H9 (cell line): ENCODE measurements around the gene CNOT9. TPM values are rescaled to one million over a fixed set of nuclear protein-coding genes. Genes with fewer than 3 reads are reported as not detected.

Experiments used
- DNase-seq: peaks from one replicate; pipeline ENCODE4 v3.0.0-alpha.2; 2017
- H2AFZ ChIP-seq: one replicate; pipeline ENCODE4 v1.6.1; 2013; ENCODE audit warnings: mild to moderate bottlenecking, low read length, control low read depth, moderate library complexity
- H2AK5ac ChIP-seq: 2 replicates; pipeline ENCODE4 v1.6.1; 2013; ENCODE audit warnings: low read length, control low read depth, mixed read lengths; ENCODE audit not compliant: insufficient read length
- H2BK120ac ChIP-seq: one replicate; pipeline ENCODE4 v1.6.1; 2013; ENCODE audit warnings: low read depth, mild to moderate bottlenecking, low read length, control low read depth, inconsistent platforms; ENCODE audit not compliant: poor library complexity, severe bottlenecking
- H2BK12ac ChIP-seq: 2 replicates; pipeline ENCODE4 v1.6.1; 2013; ENCODE audit warnings: low read length, control low read depth, mixed read lengths, low read depth; ENCODE audit not compliant: insufficient read length
- H2BK15ac ChIP-seq: 2 replicates; pipeline ENCODE4 v1.6.1; 2013; ENCODE audit warnings: low read depth, low read length, control low read depth
- H2BK20ac ChIP-seq: one replicate; pipeline ENCODE4 v1.6.1; 2013; ENCODE audit warnings: low read depth, mild to moderate bottlenecking, low read length, control low read depth, inconsistent platforms; ENCODE audit not compliant: poor library complexity, severe bottlenecking
- H2BK5ac ChIP-seq: 2 replicates; pipeline ENCODE4 v1.6.1; 2013; ENCODE audit warnings: low read length, control low read depth, mixed read lengths; ENCODE audit not compliant: insufficient read length
- H3K14ac ChIP-seq: 2 replicates; pipeline ENCODE4 v1.6.1; 2013; ENCODE audit warnings: low read length, control low read depth; ENCODE audit not compliant: insufficient read depth
- H3K18ac ChIP-seq: 2 replicates; pipeline ENCODE4 v1.6.1; 2013; ENCODE audit warnings: low read depth, mild to moderate bottlenecking, mixed read lengths, low read length, control low read depth; ENCODE audit not compliant: insufficient read length
- H3K23ac ChIP-seq: 2 replicates; pipeline ENCODE4 v1.6.1; 2013; ENCODE audit warnings: low read length, control low read depth, mixed read lengths, low read depth; ENCODE audit not compliant: insufficient read length
- H3K23me2 ChIP-seq: 2 replicates; pipeline ENCODE4 v1.6.1; 2013; ENCODE audit warnings: low read depth, mild to moderate bottlenecking, mixed read lengths, low read length, control low read depth; ENCODE audit not compliant: insufficient read length, poor library complexity, severe bottlenecking
- H3K27ac ChIP-seq: 2 replicates; pipeline ENCODE4 v1.5.1; 2013; ENCODE audit warnings: low read length, control low read depth, mixed read lengths, low read depth; ENCODE audit not compliant: insufficient read length
- H3K27me3 ChIP-seq: 2 replicates; pipeline ENCODE4 v1.6.1; 2013; ENCODE audit warnings: low read length, control low read depth, inconsistent platforms; ENCODE audit not compliant: insufficient read depth
- H3K4ac ChIP-seq: 2 replicates; pipeline ENCODE4 v1.6.1; 2013; ENCODE audit warnings: low read depth, mild to moderate bottlenecking, control low read depth, inconsistent platforms, low read length, moderate library complexity
- H3K4me1 ChIP-seq: 2 replicates; pipeline ENCODE4 v1.6.1; 2013; ENCODE audit warnings: low read length, control low read depth, inconsistent platforms; ENCODE audit not compliant: insufficient read depth
- H3K4me2 ChIP-seq: 2 replicates; pipeline ENCODE4 v1.6.1; 2013; ENCODE audit warnings: low read length, control low read depth, mixed read lengths; ENCODE audit not compliant: insufficient read length, insufficient read depth
- H3K56ac ChIP-seq: 2 replicates; pipeline ENCODE4 v1.6.1; 2013; ENCODE audit warnings: low read depth, mild to moderate bottlenecking, mixed read lengths, low read length, control low read depth; ENCODE audit not compliant: insufficient read length
- H3K79me1 ChIP-seq: 2 replicates; pipeline ENCODE4 v1.6.1; 2013; ENCODE audit warnings: low read depth, mild to moderate bottlenecking, moderate library complexity, low read length, control low read depth, inconsistent platforms; ENCODE audit not compliant: insufficient read depth, poor library complexity, severe bottlenecking
- H3K79me2 ChIP-seq: 2 replicates; pipeline ENCODE4 v1.6.1; 2013; ENCODE audit warnings: low read length, control low read depth, inconsistent platforms; ENCODE audit not compliant: insufficient read depth
- H3K9ac ChIP-seq: 2 replicates; pipeline ENCODE4 v1.6.1; 2013; ENCODE audit warnings: low read length, control low read depth, mixed read lengths; ENCODE audit not compliant: insufficient read length; ENCODE audit errors: extremely low read depth
- H3K9me3 ChIP-seq: one replicate; pipeline ENCODE4 v1.6.1; 2013; ENCODE audit warnings: low read depth, low read length, inconsistent platforms; ENCODE audit not compliant: control insufficient read depth
- H3T11ph ChIP-seq: one replicate; pipeline ENCODE4 v1.6.1; 2013; ENCODE audit warnings: mild to moderate bottlenecking, low read length, control low read depth, inconsistent platforms
- H4K20me1 ChIP-seq: one replicate; pipeline ENCODE4 v1.6.1; 2013; ENCODE audit not compliant: control insufficient read depth, insufficient read length, insufficient read depth
- H4K5ac ChIP-seq: 2 replicates; pipeline ENCODE4 v1.6.1; 2013; ENCODE audit warnings: low read depth, mild to moderate bottlenecking, mixed read lengths, low read length, control low read depth; ENCODE audit not compliant: insufficient read length
- H4K8ac ChIP-seq: replicated peaks from 2 replicates; pipeline ENCODE4 v1.6.1; 2013; ENCODE audit warnings: low read length, control low read depth, mixed read lengths, low read depth; ENCODE audit not compliant: insufficient read length
- H4K91ac ChIP-seq: 2 replicates; pipeline ENCODE4 v1.6.1; 2013; ENCODE audit warnings: low read depth, mild to moderate bottlenecking, moderate library complexity, mixed read lengths, low read length, control low read depth; ENCODE audit not compliant: insufficient read length
- H3K27ac Mint-ChIP-seq, 3 experiments: 2 replicates in 2 of 3; 3 replicates in 1 of 3; pipeline ENCODE4 v1.8.0; 2020 to 2021; ENCODE audit warnings: mixed read lengths in 3 of 3, mild to moderate bottlenecking in 1 of 3, moderate library complexity in 1 of 3
- H3K27me3 Mint-ChIP-seq: 2 replicates; pipeline ENCODE4 v1.8.0; 2021; ENCODE audit warnings: low read depth, mild to moderate bottlenecking, moderate library complexity, mixed read lengths
- H3K36me3 Mint-ChIP-seq, 3 experiments: 2 replicates in 2 of 3; 3 replicates in 1 of 3; pipeline ENCODE4 v1.8.0; 2020 to 2021; ENCODE audit warnings: low read depth in 3 of 3, mixed read lengths in 3 of 3; ENCODE audit not compliant: insufficient read depth in 1 of 3
- H3K4me1 Mint-ChIP-seq, 2 experiments: 2 replicates each; pipeline ENCODE4 v1.8.0; 2020; ENCODE audit warnings: mixed read lengths in 2 of 2
- H3K4me3 Mint-ChIP-seq, 2 experiments: 2 replicates in 1 of 2; 3 replicates in 1 of 2; pipeline ENCODE4 v1.8.0; 2020 to 2021; ENCODE audit warnings: mild to moderate bottlenecking in 2 of 2, mixed read lengths in 2 of 2, moderate library complexity in 1 of 2
- H3K9me3 Mint-ChIP-seq, 2 experiments: 2 replicates in 1 of 2; 3 replicates in 1 of 2; pipeline ENCODE4 v1.8.0; 2020; ENCODE audit warnings: mild to moderate bottlenecking in 2 of 2, mixed read lengths in 2 of 2, moderate library complexity in 1 of 2
- WGBS: extraction: QIAGEN DNeasy Blood & Tissue Kit; methylation state at CpG from one replicate; pipeline ENCODE4 v1.1.7; 2013; ENCODE audit warnings: missing lambda C conversion rate, low lambda C conversion rate, mixed read lengths; ENCODE audit not compliant: insufficient read length; ENCODE audit errors: extremely low coverage; 5-methylcytosine and 5-hydroxymethylcytosine counted together
- total RNA-seq: library from RNA; stranded (reverse); gene quantifications from 2 replicates; pipeline ENCODE4 v1.2.1, GENCODE V29; 2021
- TF ChIP-seq, protein P1 (sequence below): fragments of 200-600 bp; sonication (generic); conservative IDR thresholded peaks from 3 replicates; pipeline ENCODE4 v1.8.0; 2021; ENCODE audit warnings: antibody characterized with exemption, mild to moderate bottlenecking

CNOT9 gene
- total RNA-seq, 1 experiment from 2014 or later = 91.2 TPM

DNA sequence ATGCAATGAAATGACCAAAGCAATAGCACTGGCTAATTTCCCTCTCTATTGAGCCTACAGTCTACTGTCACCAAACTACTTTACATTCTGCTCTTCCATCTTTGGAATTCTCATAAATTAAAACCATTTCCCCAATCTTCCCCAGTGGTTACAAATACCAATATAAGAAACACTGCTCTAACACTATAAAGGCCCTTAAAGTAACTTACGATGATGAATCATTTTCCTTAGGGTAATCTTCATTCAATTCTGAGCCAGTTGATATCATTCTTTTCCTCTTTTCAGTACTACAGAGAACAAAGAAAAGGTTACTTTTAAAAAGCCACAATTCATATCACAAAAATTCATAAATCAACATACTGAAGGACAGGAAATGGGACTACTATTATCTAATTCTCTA, 22.6 kb upstream of the CNOT9 start:
- H3K4me2 ChIP-seq = no peak overlapping the region
- no peaks in the 10 kb centered on the region for H3K23me2 ChIP-seq
- Mint-ChIP-seq H3K27me3 (no peaks in the 10 kb centered on the region), H3K27ac (no peak overlapping the region), H3K4me3 (no peak overlapping the region), H3K36me3 (peaks cover 22 to 78% (median 76%) of the 10 kb centered on the region in 3 experiments; a peak in 6 of 7 replicates), H3K9me3 (no peaks in the 10 kb centered on the region), H3K4me1 (no peaks in the 10 kb centered on the region)
- no peaks in the 10 kb centered on the region for H3K4me1 ChIP-seq
- H2AFZ ChIP-seq = no peak overlapping the region
- no peak overlapping the region for H2BK120ac ChIP-seq
- H3K23ac ChIP-seq = no peak overlapping the region
- no peak for DNase-seq
- no peaks in the 10 kb centered on the region for H3K79me2 ChIP-seq
- no peak overlapping the region for H2BK5ac ChIP-seq
- no peak overlapping the region for H3K14ac ChIP-seq
- H3K9ac ChIP-seq = no peak overlapping the region
- no peak overlapping the region for H3K18ac ChIP-seq
- no CpG with 5 or more reads among the region's 1 CpG for WGBS
- H4K5ac ChIP-seq = no peak overlapping the region
- no peak overlapping the region for H3K56ac ChIP-seq
- no peak overlapping the region for H2BK20ac ChIP-seq
- H4K20me1 ChIP-seq = no peaks in the 10 kb centered on the region
- no peak overlapping the region for H3K4ac ChIP-seq
- H3K9me3 ChIP-seq = no peaks in the 10 kb centered on the region
- H4K8ac ChIP-seq = no peak overlapping the region
- H2BK12ac ChIP-seq = no peak overlapping the region
- no peak overlapping the region for H2BK15ac ChIP-seq
- H4K91ac ChIP-seq = no peak overlapping the region
- TF ChIP-seq, protein P1, sequence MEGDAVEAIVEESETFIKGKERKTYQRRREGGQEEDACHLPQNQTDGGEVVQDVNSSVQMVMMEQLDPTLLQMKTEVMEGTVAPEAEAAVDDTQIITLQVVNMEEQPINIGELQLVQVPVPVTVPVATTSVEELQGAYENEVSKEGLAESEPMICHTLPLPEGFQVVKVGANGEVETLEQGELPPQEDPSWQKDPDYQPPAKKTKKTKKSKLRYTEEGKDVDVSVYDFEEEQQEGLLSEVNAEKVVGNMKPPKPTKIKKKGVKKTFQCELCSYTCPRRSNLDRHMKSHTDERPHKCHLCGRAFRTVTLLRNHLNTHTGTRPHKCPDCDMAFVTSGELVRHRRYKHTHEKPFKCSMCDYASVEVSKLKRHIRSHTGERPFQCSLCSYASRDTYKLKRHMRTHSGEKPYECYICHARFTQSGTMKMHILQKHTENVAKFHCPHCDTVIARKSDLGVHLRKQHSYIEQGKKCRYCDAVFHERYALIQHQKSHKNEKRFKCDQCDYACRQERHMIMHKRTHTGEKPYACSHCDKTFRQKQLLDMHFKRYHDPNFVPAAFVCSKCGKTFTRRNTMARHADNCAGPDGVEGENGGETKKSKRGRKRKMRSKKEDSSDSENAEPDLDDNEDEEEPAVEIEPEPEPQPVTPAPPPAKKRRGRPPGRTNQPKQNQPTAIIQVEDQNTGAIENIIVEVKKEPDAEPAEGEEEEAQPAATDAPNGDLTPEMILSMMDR = no peak
- no peak overlapping the region for H3K27ac ChIP-seq
- H3K79me1 ChIP-seq = no peaks in the 10 kb centered on the region
- no peak overlapping the region for H2AK5ac ChIP-seq
- H3T11ph ChIP-seq = no peak overlapping the region
- H3K27me3 ChIP-seq = no peaks in the 10 kb centered on the region
